Calu3 (cell line): ENCODE results near the gene CDKN1C. TPM values are rescaled to one million over a fixed set of nuclear protein-coding genes. Genes with fewer than 3 reads are reported as not detected.

Experiments
- BruUV-seq: library from RNA; stranded (reverse); fragments of 400-500 nt; replicated peaks from 2 replicates; lab custom pipeline; 2021; lab: Mats Ljungman, UMichigan
- CTCF ChIA-PET: fragments of 300-600 bp; sonication (Branson Sonifier 250); formaldehyde crosslinking; loops from one replicate; lab custom pipeline; 2022; ENCODE audit warnings: antibody characterized with exemption; lab: Charles Lee
- DNase-seq: peaks from one replicate; pipeline ENCODE4 v3.0.0; 2022
- H3K27ac Mint-ChIP-seq: one replicate; pipeline ENCODE4 v1.8.0; 2022; ENCODE audit warnings: mixed read lengths; ENCODE audit not compliant: unreplicated experiment
- H3K27me3 Mint-ChIP-seq: one replicate; pipeline ENCODE4 v1.8.0; 2022; ENCODE audit warnings: mixed read lengths; ENCODE audit not compliant: unreplicated experiment
- H3K36me3 Mint-ChIP-seq: one replicate; pipeline ENCODE4 v1.8.0; 2022; ENCODE audit warnings: mild to moderate bottlenecking, moderate library complexity, mixed read lengths; ENCODE audit not compliant: insufficient read depth, unreplicated experiment
- H3K4me1 Mint-ChIP-seq: one replicate; pipeline ENCODE4 v1.8.0; 2022; ENCODE audit warnings: mild to moderate bottlenecking, low read depth, mixed read lengths; ENCODE audit not compliant: unreplicated experiment
- H3K4me3 Mint-ChIP-seq: one replicate; pipeline ENCODE4 v1.8.0; 2022; ENCODE audit warnings: mild to moderate bottlenecking, low read depth, moderate library complexity, mixed read lengths; ENCODE audit not compliant: unreplicated experiment
- H3K9me3 Mint-ChIP-seq: one replicate; pipeline ENCODE4 v1.8.0; 2022; ENCODE audit warnings: low read depth, mixed read lengths; ENCODE audit not compliant: unreplicated experiment
- intact Hi-C: fragments of 100-400 bp; cut with micrococcal nuclease; formaldehyde crosslinking; loops from one replicate; pipeline ENCODE4 v1.10.0; 2022; ENCODE audit not compliant: unreplicated experiment
- total RNA-seq: library from RNA; stranded (reverse); gene quantifications from 2 replicates; pipeline ENCODE4 v1.2.3, GENCODE V29; 2022
- TF ChIP-seq, protein P1 (sequence below): fragments of 200-600 bp; IDR thresholded peaks from one replicate; pipeline ENCODE4 v1.8.0; 2022; ENCODE audit warnings: antibody characterized with exemption; ENCODE audit not compliant: unreplicated experiment

The CDKN1C gene
- total RNA-seq, 1 experiment from 2014 or later, result 2.4 TPM

DNA sequence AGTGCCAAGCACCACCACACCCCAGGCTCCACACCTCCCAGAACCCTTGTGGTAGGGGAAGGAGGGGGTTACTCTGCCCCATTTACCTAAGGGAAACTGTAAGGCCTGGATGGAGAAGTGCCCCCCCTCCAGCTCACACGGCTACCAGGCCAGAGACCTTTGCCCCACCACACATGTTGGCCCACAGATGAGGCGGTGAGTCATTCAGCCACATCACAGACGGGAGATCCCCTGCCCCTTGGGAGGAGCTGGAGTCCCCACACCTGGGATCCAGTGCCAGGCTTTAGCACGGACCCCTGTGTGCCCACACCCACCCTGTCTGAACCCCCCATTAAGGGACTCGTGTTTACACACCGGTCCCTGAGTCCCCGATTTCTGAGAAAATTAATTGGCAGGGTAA lies 24.9 kb downstream of the CDKN1C start:
- Mint-ChIP-seq H3K4me3 (no peak overlapping the region), H3K27me3 (peaks cover 60% of the 10 kb centered on the region), H3K27ac (no peak overlapping the region), H3K4me1 (peaks cover 15% of the 10 kb centered on the region), H3K9me3 (no peaks in the 10 kb centered on the region), H3K36me3 (peaks cover 19% of the 10 kb centered on the region)
- DNase-seq, result peak; percentile 63
- BruUV-seq, result no TSS peak
- intact Hi-C loops, result no loop called here
- CTCF ChIA-PET, result interaction anchor here (0.9 to 1.2 kb wide), 2 partner anchors 82 to 326 kb away, joined by 3 read pairs; no protein-coding TSS in a partner anchor
- TF ChIP-seq, protein P1, sequence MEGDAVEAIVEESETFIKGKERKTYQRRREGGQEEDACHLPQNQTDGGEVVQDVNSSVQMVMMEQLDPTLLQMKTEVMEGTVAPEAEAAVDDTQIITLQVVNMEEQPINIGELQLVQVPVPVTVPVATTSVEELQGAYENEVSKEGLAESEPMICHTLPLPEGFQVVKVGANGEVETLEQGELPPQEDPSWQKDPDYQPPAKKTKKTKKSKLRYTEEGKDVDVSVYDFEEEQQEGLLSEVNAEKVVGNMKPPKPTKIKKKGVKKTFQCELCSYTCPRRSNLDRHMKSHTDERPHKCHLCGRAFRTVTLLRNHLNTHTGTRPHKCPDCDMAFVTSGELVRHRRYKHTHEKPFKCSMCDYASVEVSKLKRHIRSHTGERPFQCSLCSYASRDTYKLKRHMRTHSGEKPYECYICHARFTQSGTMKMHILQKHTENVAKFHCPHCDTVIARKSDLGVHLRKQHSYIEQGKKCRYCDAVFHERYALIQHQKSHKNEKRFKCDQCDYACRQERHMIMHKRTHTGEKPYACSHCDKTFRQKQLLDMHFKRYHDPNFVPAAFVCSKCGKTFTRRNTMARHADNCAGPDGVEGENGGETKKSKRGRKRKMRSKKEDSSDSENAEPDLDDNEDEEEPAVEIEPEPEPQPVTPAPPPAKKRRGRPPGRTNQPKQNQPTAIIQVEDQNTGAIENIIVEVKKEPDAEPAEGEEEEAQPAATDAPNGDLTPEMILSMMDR, result no peak

DNA sequence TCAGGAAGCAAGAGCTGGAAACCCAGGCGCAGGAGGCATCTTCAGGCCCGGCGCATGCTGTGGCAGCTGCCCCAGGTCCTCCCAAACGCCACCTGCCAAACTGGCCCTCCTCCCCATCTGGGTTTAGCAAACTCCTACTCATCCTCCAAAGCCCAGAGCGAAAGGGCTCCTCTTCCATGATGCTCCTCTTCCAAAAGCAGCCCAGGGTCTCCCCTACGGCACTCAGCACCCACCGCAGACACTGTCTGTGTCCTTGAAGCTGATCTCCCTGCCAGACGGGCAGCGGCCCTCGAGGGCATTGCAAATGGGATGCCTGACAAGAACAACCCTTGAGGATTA lies 25.9 kb downstream of the CDKN1C start:
- Mint-ChIP-seq H3K36me3 (peaks cover 19% of the 10 kb centered on the region), H3K4me1 (peaks cover 15% of the 10 kb centered on the region), H3K4me3 (no peak overlapping the region), H3K27ac (no peak overlapping the region), H3K27me3 (peaks cover 51% of the 10 kb centered on the region), H3K9me3 (no peaks in the 10 kb centered on the region)
- intact Hi-C loops, result no loop called here
- no TSS peak for BruUV-seq
- TF ChIP-seq, protein P1, result no peak
- no peak for DNase-seq
- CTCF ChIA-PET, result no interaction called here

DNA sequence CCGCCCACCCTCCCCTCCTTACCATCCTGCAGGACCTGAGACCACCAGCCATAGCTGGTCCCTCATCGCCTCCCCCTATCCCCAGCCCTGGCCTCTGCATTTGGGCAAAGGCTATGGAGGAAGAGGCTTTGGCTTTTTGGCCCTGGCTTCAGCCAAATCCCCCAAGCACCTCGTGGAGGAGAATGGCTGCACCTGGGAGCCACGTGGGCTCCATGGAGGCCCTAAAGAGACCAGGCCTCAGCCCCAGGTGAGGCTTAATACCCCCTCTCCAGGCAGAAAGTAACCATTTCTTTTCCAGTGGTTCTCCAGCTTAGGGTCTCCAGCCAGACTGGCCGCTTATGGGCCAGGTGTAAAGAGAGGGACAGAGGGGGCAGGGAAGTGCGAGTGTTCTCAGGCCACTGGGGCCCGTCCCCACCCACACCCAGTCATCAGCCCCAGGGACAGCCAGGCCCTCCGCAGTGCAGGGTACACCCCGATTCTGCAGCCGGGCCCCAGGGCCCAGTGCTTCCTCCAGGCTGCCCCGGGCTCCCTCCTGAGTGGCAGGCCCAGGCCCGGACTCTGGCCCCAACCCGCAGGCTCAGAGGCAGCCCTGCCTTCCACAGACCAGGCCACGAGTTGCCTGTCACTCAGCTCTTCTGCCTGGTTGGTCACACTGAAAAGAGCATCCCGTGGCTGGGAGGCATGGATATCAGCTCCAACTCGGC lies 26.4 kb downstream of the CDKN1C start:
- peaks cover 15% of the 10 kb centered on the region for H3K4me1 Mint-ChIP-seq
- BruUV-seq, result no TSS peak
- CTCF ChIA-PET, result interaction anchor here (0.5 kb wide), 1 partner anchor 86 kb away, joined by 7 read pairs; no protein-coding TSS in a partner anchor
- TF ChIP-seq, protein P1, result no peak
- H3K27ac Mint-ChIP-seq, result no peak overlapping the region
- H3K27me3 Mint-ChIP-seq, result peaks cover 46% of the 10 kb centered on the region
- H3K36me3 Mint-ChIP-seq, result peaks cover 19% of the 10 kb centered on the region
- intact Hi-C loops, result no loop called here
- no peak overlapping the region for H3K4me3 Mint-ChIP-seq
- DNase-seq, result no peak
- H3K9me3 Mint-ChIP-seq, result no peaks in the 10 kb centered on the region

DNA sequence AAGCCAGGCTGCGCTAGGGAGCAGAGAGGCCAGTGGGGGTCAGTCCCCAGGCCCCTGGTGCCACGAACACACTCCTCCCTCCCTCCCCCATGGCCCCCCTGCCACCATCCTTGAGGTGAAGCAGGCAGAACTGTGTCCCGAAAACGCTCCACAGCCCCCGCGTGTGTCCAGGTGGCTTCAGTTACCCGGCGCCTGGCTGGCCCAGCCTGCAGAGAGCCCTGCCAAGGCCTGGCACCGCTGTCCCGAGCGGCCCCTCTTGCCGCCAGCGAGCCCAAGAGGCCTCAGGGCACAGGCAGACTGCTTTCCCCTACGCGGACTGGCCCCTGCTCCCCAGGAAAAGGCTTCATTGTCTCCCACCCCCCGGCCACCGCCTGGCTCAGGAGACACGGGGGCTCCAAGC lies 27.7 kb downstream of the CDKN1C start:
- Mint-ChIP-seq H3K36me3 (peaks cover 10% of the 10 kb centered on the region), H3K27ac (no peak overlapping the region), H3K4me1 (peaks cover 15% of the 10 kb centered on the region), H3K27me3 (peaks cover 34% of the 10 kb centered on the region), H3K4me3 (no peak overlapping the region), H3K9me3 (no peaks in the 10 kb centered on the region)
- intact Hi-C loops, result no loop called here
- CTCF ChIA-PET, result interaction anchor here (0.6 to 0.7 kb wide), 3 partner anchors 26 to 413 kb away, joined by 3 to 4 read pairs (median 4); partner anchors contain the start of gene KCNQ1
- DNase-seq, result no peak
- TF ChIP-seq, protein P1, result no peak
- BruUV-seq, result no TSS peak
